ENCODE data around the gene NEUROD2. TPM values are rescaled to one million over a fixed set of nuclear protein-coding genes. Genes with fewer than 3 reads are reported as not detected.

Gene NEUROD2
- total and polyA plus RNA-seq, 10 of the 15 experiments (the other 5 are each of a cell fraction or from before 2014, with no cell fraction given) = not detected

- TF ChIP-seq BCLAF1 (IDR thresholded peaks at IDR 0.05) = no peak
- no peak for TF ChIP-seq CEBPB (IDR thresholded peaks at IDR 0.05; ENCODE audit: borderline replicate concordance in 1 of 2, low read depth in 2 of 2, low read length in 2 of 2)
- TF ChIP-seq, protein P1, sequence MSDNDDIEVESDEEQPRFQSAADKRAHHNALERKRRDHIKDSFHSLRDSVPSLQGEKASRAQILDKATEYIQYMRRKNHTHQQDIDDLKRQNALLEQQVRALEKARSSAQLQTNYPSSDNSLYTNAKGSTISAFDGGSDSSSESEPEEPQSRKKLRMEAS (IDR thresholded peaks at IDR 0.05; ENCODE audit: low read depth, low read length) = no peak
- peak; percentile 64; the same call in 1 of the 2 replicates for TF ChIP-seq GATAD2B (conservative IDR thresholded peaks at IDR 0.05; ENCODE audit: low read depth)
- TF ChIP-seq SUPT20H (IDR thresholded peaks at IDR 0.05; ENCODE audit: borderline replicate concordance, control insufficient read depth, low read depth, low read length) = no peak
- TF ChIP-seq ZNF24 (IDR thresholded peaks at IDR 0.05) = 0 out of 2 replicates have a peak, but pooled peaks have one; percentile 23
- TF ChIP-seq NBN (IDR thresholded peaks at IDR 0.05) = no peak
- TF ChIP-seq, protein P2, sequence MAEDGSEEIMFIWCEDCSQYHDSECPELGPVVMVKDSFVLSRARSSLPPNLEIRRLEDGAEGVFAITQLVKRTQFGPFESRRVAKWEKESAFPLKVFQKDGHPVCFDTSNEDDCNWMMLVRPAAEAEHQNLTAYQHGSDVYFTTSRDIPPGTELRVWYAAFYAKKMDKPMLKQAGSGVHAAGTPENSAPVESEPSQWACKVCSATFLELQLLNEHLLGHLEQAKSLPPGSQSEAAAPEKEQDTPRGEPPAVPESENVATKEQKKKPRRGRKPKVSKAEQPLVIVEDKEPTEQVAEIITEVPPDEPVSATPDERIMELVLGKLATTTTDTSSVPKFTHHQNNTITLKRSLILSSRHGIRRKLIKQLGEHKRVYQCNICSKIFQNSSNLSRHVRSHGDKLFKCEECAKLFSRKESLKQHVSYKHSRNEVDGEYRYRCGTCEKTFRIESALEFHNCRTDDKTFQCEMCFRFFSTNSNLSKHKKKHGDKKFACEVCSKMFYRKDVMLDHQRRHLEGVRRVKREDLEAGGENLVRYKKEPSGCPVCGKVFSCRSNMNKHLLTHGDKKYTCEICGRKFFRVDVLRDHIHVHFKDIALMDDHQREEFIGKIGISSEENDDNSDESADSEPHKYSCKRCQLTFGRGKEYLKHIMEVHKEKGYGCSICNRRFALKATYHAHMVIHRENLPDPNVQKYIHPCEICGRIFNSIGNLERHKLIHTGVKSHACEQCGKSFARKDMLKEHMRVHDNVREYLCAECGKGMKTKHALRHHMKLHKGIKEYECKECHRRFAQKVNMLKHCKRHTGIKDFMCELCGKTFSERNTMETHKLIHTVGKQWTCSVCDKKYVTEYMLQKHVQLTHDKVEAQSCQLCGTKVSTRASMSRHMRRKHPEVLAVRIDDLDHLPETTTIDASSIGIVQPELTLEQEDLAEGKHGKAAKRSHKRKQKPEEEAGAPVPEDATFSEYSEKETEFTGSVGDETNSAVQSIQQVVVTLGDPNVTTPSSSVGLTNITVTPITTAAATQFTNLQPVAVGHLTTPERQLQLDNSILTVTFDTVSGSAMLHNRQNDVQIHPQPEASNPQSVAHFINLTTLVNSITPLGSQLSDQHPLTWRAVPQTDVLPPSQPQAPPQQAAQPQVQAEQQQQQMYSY (CRISPR knock-in tag; IDR thresholded peaks at IDR 0.05) = no peak
- TF ChIP-seq CHD4 (IDR thresholded peaks at IDR 0.05) = no peak
- TF ChIP-seq PML (IDR thresholded peaks at IDR 0.05; ENCODE audit: low read length) = no peak
- TF ChIP-seq ZNF207 (IDR thresholded peaks at IDR 0.05; ENCODE audit: borderline replicate concordance) = no peak
- no peak for TF ChIP-seq SRF (IDR thresholded peaks at IDR 0.05; ENCODE audit: low read depth in 2 of 2, low read length in 2 of 2)
- no peak for TF ChIP-seq BMI1 (IDR thresholded peaks at IDR 0.05; ENCODE audit: borderline replicate concordance)
- TF ChIP-seq EZH2 (IDR thresholded peaks at IDR 0.05; ENCODE audit: borderline replicate concordance, control insufficient read depth, low read depth, low read length) = no peak
- TF ChIP-seq, protein P3, sequence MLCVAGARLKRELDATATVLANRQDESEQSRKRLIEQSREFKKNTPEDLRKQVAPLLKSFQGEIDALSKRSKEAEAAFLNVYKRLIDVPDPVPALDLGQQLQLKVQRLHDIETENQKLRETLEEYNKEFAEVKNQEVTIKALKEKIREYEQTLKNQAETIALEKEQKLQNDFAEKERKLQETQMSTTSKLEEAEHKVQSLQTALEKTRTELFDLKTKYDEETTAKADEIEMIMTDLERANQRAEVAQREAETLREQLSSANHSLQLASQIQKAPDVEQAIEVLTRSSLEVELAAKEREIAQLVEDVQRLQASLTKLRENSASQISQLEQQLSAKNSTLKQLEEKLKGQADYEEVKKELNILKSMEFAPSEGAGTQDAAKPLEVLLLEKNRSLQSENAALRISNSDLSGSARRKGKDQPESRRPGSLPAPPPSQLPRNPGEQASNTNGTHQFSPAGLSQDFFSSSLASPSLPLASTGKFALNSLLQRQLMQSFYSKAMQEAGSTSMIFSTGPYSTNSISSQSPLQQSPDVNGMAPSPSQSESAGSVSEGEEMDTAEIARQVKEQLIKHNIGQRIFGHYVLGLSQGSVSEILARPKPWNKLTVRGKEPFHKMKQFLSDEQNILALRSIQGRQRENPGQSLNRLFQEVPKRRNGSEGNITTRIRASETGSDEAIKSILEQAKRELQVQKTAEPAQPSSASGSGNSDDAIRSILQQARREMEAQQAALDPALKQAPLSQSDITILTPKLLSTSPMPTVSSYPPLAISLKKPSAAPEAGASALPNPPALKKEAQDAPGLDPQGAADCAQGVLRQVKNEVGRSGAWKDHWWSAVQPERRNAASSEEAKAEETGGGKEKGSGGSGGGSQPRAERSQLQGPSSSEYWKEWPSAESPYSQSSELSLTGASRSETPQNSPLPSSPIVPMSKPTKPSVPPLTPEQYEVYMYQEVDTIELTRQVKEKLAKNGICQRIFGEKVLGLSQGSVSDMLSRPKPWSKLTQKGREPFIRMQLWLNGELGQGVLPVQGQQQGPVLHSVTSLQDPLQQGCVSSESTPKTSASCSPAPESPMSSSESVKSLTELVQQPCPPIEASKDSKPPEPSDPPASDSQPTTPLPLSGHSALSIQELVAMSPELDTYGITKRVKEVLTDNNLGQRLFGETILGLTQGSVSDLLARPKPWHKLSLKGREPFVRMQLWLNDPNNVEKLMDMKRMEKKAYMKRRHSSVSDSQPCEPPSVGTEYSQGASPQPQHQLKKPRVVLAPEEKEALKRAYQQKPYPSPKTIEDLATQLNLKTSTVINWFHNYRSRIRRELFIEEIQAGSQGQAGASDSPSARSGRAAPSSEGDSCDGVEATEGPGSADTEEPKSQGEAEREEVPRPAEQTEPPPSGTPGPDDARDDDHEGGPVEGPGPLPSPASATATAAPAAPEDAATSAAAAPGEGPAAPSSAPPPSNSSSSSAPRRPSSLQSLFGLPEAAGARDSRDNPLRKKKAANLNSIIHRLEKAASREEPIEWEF (IDR thresholded peaks at IDR 0.05; ENCODE audit: insufficient replicate concordance, low read depth, low read length) = no peak
- no peak for TF ChIP-seq GABPA (IDR thresholded peaks at IDR 0.05; ENCODE audit: low read depth)
These were observed 15.7 kb upstream of the NEUROD2 start (continued) for GRCh38 chr17:39623356-39623950.

Measured in GM12878 (cell line).